Measurements from ENCODE around the gene FAM120B. TPM values are rescaled to one million over a fixed set of nuclear protein-coding genes. Genes with fewer than 3 reads are reported as not detected.

Gene FAM120B
- total RNA-seq, 1 donor from 2014 or later = 33.7 TPM

GRCh38 chr6:170289951-170290295 is 16.6 kb upstream of the FAM120B start:
- Mint-ChIP-seq H3K4me1 (peaks cover 73% of the 10 kb centered on the region), H3K27ac (ENCODE audit: unreplicated experiment) (no peak overlapping the region), H3K9me3 (no peaks in the 10 kb centered on the region), H3K27me3 (ENCODE audit: low read depth) (peaks cover 89% of the 10 kb centered on the region), H3K36me3 (ENCODE audit: low read depth) (peaks cover 12% of the 10 kb centered on the region), H3K4me3 (peak overlapping the region; percentile 91)
- no peak for DNase-seq (ENCODE audit: low read depth, low spot score)
- no peak for TF ChIP-seq CTCF (conservative IDR thresholded peaks at IDR 0.05)

GRCh38 chr6:170290296-170291128 is 16.0 kb upstream of the FAM120B start, which contains the start of gene DLL1:
Gene DLL1, minus strand, starts transcription at chr6:170291078. Its CDS starts 939 bp downstream, at chr6:170290139.
- peak; percentile 67 for DNase-seq (ENCODE audit: low read depth, low spot score)
- TF ChIP-seq CTCF (conservative IDR thresholded peaks at IDR 0.05) = no peak
- Mint-ChIP-seq H3K4me1 (peaks cover 71% of the 10 kb centered on the region), H3K9me3 (no peaks in the 10 kb centered on the region), H3K27me3 (ENCODE audit: low read depth) (peaks cover 88% of the 10 kb centered on the region), H3K4me3 (peak within 1 kb of the TSS; percentile 91), H3K36me3 (ENCODE audit: low read depth) (peaks cover 12% of the 10 kb centered on the region), H3K27ac (ENCODE audit: unreplicated experiment) (peak within 1 kb of the TSS; percentile 44)

GRCh38 chr6:170291271-170292110 is 15.1 kb upstream of the FAM120B start:
- no peaks in the 10 kb centered on the region for H3K9me3 Mint-ChIP-seq
- peaks cover 81% of the 10 kb centered on the region for H3K27me3 Mint-ChIP-seq (ENCODE audit: low read depth)
- peaks cover 63% of the 10 kb centered on the region for H3K4me1 Mint-ChIP-seq
- no peak for TF ChIP-seq CTCF (conservative IDR thresholded peaks at IDR 0.05)
- peak overlapping the region; percentile 44 for H3K27ac Mint-ChIP-seq (ENCODE audit: unreplicated experiment)
- peak overlapping the region; percentile 91 for H3K4me3 Mint-ChIP-seq
- peaks cover 12% of the 10 kb centered on the region for H3K36me3 Mint-ChIP-seq (ENCODE audit: low read depth)
- peak; percentile 53 for DNase-seq (ENCODE audit: low read depth, low spot score)

GRCh38 chr6:170292111-170292406 is 14.5 kb upstream of the FAM120B start:
- H3K9me3 Mint-ChIP-seq = no peaks in the 10 kb centered on the region
- peaks cover 57% of the 10 kb centered on the region for H3K4me1 Mint-ChIP-seq
- peaks cover 79% of the 10 kb centered on the region for H3K27me3 Mint-ChIP-seq (ENCODE audit: low read depth)
- no peak for TF ChIP-seq CTCF (conservative IDR thresholded peaks at IDR 0.05)
- H3K36me3 Mint-ChIP-seq (ENCODE audit: low read depth) = peaks cover 7% of the 10 kb centered on the region
- peak overlapping the region; percentile 91 for H3K4me3 Mint-ChIP-seq
- H3K27ac Mint-ChIP-seq (ENCODE audit: unreplicated experiment) = peak overlapping the region; percentile 51
- DNase-seq (ENCODE audit: low read depth, low spot score) = no peak

GRCh38 chr6:170292407-170293158 is 14.0 kb upstream of the FAM120B start:
- Mint-ChIP-seq H3K27me3 (ENCODE audit: low read depth) (peaks cover 79% of the 10 kb centered on the region), H3K27ac (ENCODE audit: unreplicated experiment) (peak overlapping the region; percentile 51), H3K4me3 (peak overlapping the region; percentile 91), H3K4me1 (peaks cover 60% of the 10 kb centered on the region), H3K36me3 (ENCODE audit: low read depth) (peaks cover 7% of the 10 kb centered on the region), H3K9me3 (no peaks in the 10 kb centered on the region)
- TF ChIP-seq CTCF (conservative IDR thresholded peaks at IDR 0.05) = no peak
- DNase-seq (ENCODE audit: low read depth, low spot score) = no peak

Measured in neural crest cell (in vitro differentiated cells).